Tibial nerve (tissue), 4 donors: ENCODE data around the gene ANAPC16. TPM values are rescaled to one million over a fixed set of nuclear protein-coding genes. Genes with fewer than 3 reads are reported as not detected.

Experiments used
- DNase-seq, 2 donors: peaks; one replicate each; pipeline ENCODE4 v3.0.0-alpha.2; 2019; ENCODE audit warnings: low spot score in 2 of 2
- H3K27ac ChIP-seq, 4 donors: fragments of 200-600 bp; sonication (generic) in 3 of 4; one replicate each; pipeline ENCODE4 v1.5.1; 2017 to 2019; ENCODE audit warnings: mild to moderate bottlenecking in 1 of 4
- H3K27me3 ChIP-seq, 2 donors: fragments of 200-600 bp; sonication (generic) in 1 of 2; one replicate each; pipeline versions ENCODE4 v1.5.1 to v1.6.0; 2017 to 2019
- H3K36me3 ChIP-seq, 3 donors: fragments of 200-600 bp; sonication (generic); one replicate each; pipeline ENCODE4 v1.5.1; 2018 to 2019
- H3K4me1 ChIP-seq, 4 donors: fragments of 200-600 bp; sonication (generic) in 3 of 4; one replicate each; pipeline ENCODE4 v1.5.1; 2017 to 2019
- H3K4me3 ChIP-seq, 4 donors: fragments of 200-600 bp; sonication (generic) in 3 of 4; one replicate each; pipeline ENCODE4 v1.5.1; 2017 to 2019; ENCODE audit warnings: mild to moderate bottlenecking in 1 of 4, moderate library complexity in 1 of 4
- H3K9me3 ChIP-seq, 4 donors: fragments of 200-600 bp; sonication (generic) in 3 of 4; one replicate each; pipeline ENCODE4 v1.5.1; 2017 to 2019
- EP300 ChIP-seq, 2 donors: sonication (generic); formaldehyde crosslinking; IDR thresholded peaks; one replicate each; pipeline ENCODE4 v1.6.1; 2017; ENCODE audit warnings: antibody characterized with exemption in 2 of 2, mild to moderate bottlenecking in 1 of 2
- POLR2A ChIP-seq, 2 donors: fragments of 450-650 bp; IDR thresholded peaks; one replicate each; pipeline ENCODE4 v1.6.1; 2017; ENCODE audit warnings: antibody characterized with exemption in 2 of 2, mild to moderate bottlenecking in 2 of 2, moderate library complexity in 2 of 2
- WGBS, 2 donors: methylation state at CpG; one replicate each; pipeline ENCODE4 v1.1.5; 2018; 5-methylcytosine and 5-hydroxymethylcytosine counted together
- total RNA-seq, 4 donors: library from RNA; depleted of rRNA; stranded (reverse); fragments of >200 nt; gene quantifications; one replicate each; pipeline ENCODE4 v1.1.0, GENCODE V29; 2016
- TF ChIP-seq, protein P1 (sequence below), 5 experiments: fragments of 200-600 bp in 3 of 5; fragments of 450-650 bp in 2 of 5; sonication (generic) in 3 of 5; IDR thresholded peaks; one replicate each; pipeline ENCODE4 v1.5.1; 2016 to 2019; ENCODE audit warnings: antibody characterized with exemption in 5 of 5, mild to moderate bottlenecking in 3 of 5, moderate library complexity in 2 of 5

Gene ANAPC16
- total RNA-seq, 4 donors from 2014 or later, result 52.6 to 72.3 (median 61.9) TPM

- TF ChIP-seq EP300 (IDR thresholded peaks at IDR 0.05) (peak in 1 of 2 donors; percentile 54), POLR2A (IDR thresholded peaks at IDR 0.05) (peak in 1 of 2 donors; percentile 16)
- TF ChIP-seq, protein P1, sequence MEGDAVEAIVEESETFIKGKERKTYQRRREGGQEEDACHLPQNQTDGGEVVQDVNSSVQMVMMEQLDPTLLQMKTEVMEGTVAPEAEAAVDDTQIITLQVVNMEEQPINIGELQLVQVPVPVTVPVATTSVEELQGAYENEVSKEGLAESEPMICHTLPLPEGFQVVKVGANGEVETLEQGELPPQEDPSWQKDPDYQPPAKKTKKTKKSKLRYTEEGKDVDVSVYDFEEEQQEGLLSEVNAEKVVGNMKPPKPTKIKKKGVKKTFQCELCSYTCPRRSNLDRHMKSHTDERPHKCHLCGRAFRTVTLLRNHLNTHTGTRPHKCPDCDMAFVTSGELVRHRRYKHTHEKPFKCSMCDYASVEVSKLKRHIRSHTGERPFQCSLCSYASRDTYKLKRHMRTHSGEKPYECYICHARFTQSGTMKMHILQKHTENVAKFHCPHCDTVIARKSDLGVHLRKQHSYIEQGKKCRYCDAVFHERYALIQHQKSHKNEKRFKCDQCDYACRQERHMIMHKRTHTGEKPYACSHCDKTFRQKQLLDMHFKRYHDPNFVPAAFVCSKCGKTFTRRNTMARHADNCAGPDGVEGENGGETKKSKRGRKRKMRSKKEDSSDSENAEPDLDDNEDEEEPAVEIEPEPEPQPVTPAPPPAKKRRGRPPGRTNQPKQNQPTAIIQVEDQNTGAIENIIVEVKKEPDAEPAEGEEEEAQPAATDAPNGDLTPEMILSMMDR (IDR thresholded peaks at IDR 0.05), result peak; percentile 66 to 93 (median 83)
- Histone ChIP-seq H3K4me3 (peak overlapping the region; percentile 78 to 98 (median 90)), H3K9me3 (no peaks in the 10 kb centered on the region), H3K27ac (peak overlapping the region; percentile 89 to 100 (median 97)), H3K36me3 (peaks cover 4 to 27% (median 24%) of the 10 kb centered on the region in 3 donors), H3K4me1 (peaks cover 0 to 57% (median 30%) of the 10 kb centered on the region in 4 donors), H3K27me3 (no peaks in the 10 kb centered on the region)
- 4 to 6% methylated on average over 12 to 19 of the region's 26 CpGs for WGBS, 2 donors
- peak in 1 of 2 donors; percentile 72 for DNase-seq
These were observed 59.0 kb downstream of the ANAPC16 start for GRCh38 chr10:72274730-72275350.

GRCh38 chr10:72275351-72276012 is 59.7 kb downstream of the ANAPC16 start:
- TF ChIP-seq POLR2A (IDR thresholded peaks at IDR 0.05) (no peak), EP300 (IDR thresholded peaks at IDR 0.05) (peak in 1 of 2 donors; percentile 5)
- TF ChIP-seq, protein P1 (IDR thresholded peaks at IDR 0.05), result no peak

DNA sequence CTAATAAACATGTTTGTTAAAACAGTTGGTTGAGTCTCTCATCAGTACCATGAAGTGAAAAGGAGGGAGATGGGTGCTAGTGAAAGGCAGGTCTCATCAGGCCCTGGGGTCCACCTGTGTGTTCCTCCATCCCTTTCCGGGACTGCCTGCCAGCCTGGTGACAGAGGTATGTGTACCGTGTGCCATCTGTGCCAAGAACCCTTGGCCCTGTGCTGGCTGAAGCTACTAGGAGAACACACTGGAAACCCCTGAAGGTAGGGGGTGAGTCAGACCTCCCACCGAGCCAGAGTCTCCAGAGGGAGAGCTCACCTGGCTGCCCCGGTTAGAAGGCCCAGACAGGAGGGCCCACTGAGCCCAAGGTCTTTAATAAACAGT is 60.2 kb downstream of the ANAPC16 start:
- Histone ChIP-seq H3K27ac (peak overlapping the region; percentile 89 to 100 (median 97)), H3K27me3 (no peaks in the 10 kb centered on the region), H3K9me3 (no peaks in the 10 kb centered on the region), H3K4me1 (peaks cover 0 to 52% (median 29%) of the 10 kb centered on the region in 4 donors), H3K4me3 (peak overlapping the region; percentile 78 to 98 (median 90)), H3K36me3 (peaks cover 4 to 27% (median 24%) of the 10 kb centered on the region in 3 donors)
- 25 to 38% methylated on average over 4 of the region's 4 CpGs for WGBS, 2 donors
- no peak for DNase-seq
- TF ChIP-seq, protein P1 (IDR thresholded peaks at IDR 0.05), result no peak
- peak in 1 of 2 donors; percentile 29 for TF ChIP-seq POLR2A (IDR thresholded peaks at IDR 0.05)
- peak in 1 of 2 donors; percentile 7 for TF ChIP-seq EP300 (IDR thresholded peaks at IDR 0.05)

More at GRCh38 chr10:72275351-72276012, 59.7 kb downstream of the ANAPC16 start:
- Histone ChIP-seq H3K36me3 (peaks cover 4 to 27% (median 24%) of the 10 kb centered on the region in 3 donors), H3K9me3 (no peaks in the 10 kb centered on the region), H3K27me3 (no peaks in the 10 kb centered on the region), H3K4me1 (peaks cover 0 to 57% (median 30%) of the 10 kb centered on the region in 4 donors), H3K4me3 (peak overlapping the region; percentile 78 to 98 (median 90)), H3K27ac (peak overlapping the region; percentile 89 to 100 (median 97))
- DNase-seq, result no peak
- 11 to 13% methylated on average over 12 of the region's 12 CpGs for WGBS, 2 donors

GRCh38 chr10:72276421-72277339 is 60.9 kb downstream of the ANAPC16 start:
- Histone ChIP-seq H3K4me1 (peaks cover 0 to 48% (median 27%) of the 10 kb centered on the region in 4 donors), H3K9me3 (no peaks in the 10 kb centered on the region), H3K27ac (peak overlapping the region; percentile 89 to 100 (median 97)), H3K27me3 (no peaks in the 10 kb centered on the region), H3K4me3 (peak overlapping the region; percentile 78 to 98 (median 90)), H3K36me3 (peaks cover 4 to 27% (median 24%) of the 10 kb centered on the region in 3 donors)
- TF ChIP-seq POLR2A (IDR thresholded peaks at IDR 0.05), result peak in 1 of 2 donors; percentile 30
- TF ChIP-seq, protein P1 (IDR thresholded peaks at IDR 0.05), result peak in 1 of 5 experiments; percentile 33
- peak in 1 of 2 donors; percentile 71 for TF ChIP-seq EP300 (IDR thresholded peaks at IDR 0.05)
- WGBS, 2 donors, result 50% methylated on average over 6 of the region's 6 CpGs
- no peak for DNase-seq
